Posterior cingulate gyrus (tissue), 11 donors: ENCODE data around the gene PYM1.

Experiments used
- DNase-seq, 10 donors: peaks; one replicate each; pipeline versions ENCODE4 v3.0.0 to v3.0.0-alpha.2; 2020 to 2021; ENCODE audit warnings: mixed read lengths in 3 of 10
- intact Hi-C: fragments of 100-400 bp; cut with DNase I; formaldehyde crosslinking; loops from one replicate; pipeline ENCODE4 v1.15.1; 2023

PYM1 gene

DNA sequence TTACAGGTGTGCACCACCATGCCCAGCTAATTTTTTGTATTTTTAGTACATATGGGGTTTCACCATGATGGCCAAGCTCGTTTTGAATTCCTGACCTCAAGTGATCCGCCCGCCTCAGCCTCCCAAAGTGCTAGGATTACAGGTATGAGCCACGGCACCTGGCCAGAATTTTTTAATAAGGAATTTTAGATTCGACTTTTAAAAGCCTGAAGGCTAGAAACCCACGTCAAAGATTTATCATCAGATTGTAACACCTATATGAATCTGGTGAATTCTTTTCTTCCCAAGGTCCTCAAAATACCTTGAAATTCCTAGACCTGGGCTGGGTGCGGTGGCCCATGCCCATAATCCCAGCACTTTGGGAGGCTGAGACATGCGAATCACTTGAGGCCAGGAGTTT lies 66.3 kb downstream of the PYM1 start:
- DNase-seq = no peak
- intact Hi-C loops = no loop called here

DNA sequence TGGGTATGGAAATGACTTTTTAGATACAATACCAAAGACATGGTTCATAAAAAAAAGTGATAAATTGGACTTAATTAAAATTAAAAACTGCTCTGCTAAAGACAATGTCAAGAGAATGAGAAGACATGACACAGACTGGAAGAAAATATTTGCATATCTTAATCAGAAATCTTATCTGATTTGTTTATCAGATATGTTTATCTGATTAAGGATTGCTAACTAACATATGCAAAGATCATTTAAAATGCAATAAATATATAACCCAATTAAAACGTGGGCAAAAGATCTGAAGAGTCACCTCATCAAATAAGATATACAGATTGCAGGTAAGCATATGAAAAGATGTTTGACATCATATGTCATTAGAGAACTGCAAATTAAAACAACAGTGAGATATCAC lies 75.0 kb downstream of the PYM1 start:
- no peak for DNase-seq
- intact Hi-C loops = no loop called here
